GM23248 (cell line): Measurements from ENCODE around the gene PFKP. TPM values are rescaled to one million over a fixed set of nuclear protein-coding genes. Genes with fewer than 3 reads are reported as not detected.

Source experiments
- DNase-seq: peaks from one replicate; pipeline ENCODE4 v3.0.0-alpha.2; 2015
- H2AFZ ChIP-seq: fragments of 200-600 bp; sonication (generic); 2 replicates; pipeline ENCODE4 v1.6.1; 2016; ENCODE audit warnings: antibody characterized with exemption
- H3F3A ChIP-seq: fragments of 200-600 bp; sonication (generic); 2 replicates; pipeline ENCODE4 v1.6.1; 2016; ENCODE audit warnings: mild to moderate bottlenecking, antibody characterized with exemption, mixed run types; ENCODE audit not compliant: insufficient read depth
- H3K27ac ChIP-seq: fragments of 200-600 bp; sonication (generic); 2 replicates; pipeline ENCODE4 v1.5.1; 2016; ENCODE audit warnings: mild to moderate bottlenecking
- H3K27me3 ChIP-seq: fragments of 200-600 bp; sonication (generic); replicated peaks from 2 replicates; pipeline ENCODE4 v1.6.1; 2016; ENCODE audit warnings: mild to moderate bottlenecking; ENCODE audit not compliant: insufficient read depth
- H3K36me3 ChIP-seq: fragments of 200-600 bp; sonication (generic); 2 replicates; pipeline ENCODE4 v1.6.1; 2016; ENCODE audit warnings: low read depth, mild to moderate bottlenecking
- H3K4me1 ChIP-seq: fragments of 200-600 bp; sonication (generic); 2 replicates; pipeline ENCODE4 v1.6.1; 2016; ENCODE audit warnings: mild to moderate bottlenecking; ENCODE audit not compliant: insufficient read depth
- H3K4me2 ChIP-seq: fragments of 200-600 bp; sonication (generic); one replicate; pipeline ENCODE4 v1.6.1; 2016; ENCODE audit warnings: mild to moderate bottlenecking; ENCODE audit not compliant: unreplicated experiment
- H3K4me3 ChIP-seq: fragments of 200-600 bp; sonication (generic); 2 replicates; pipeline ENCODE4 v1.5.1; 2016; ENCODE audit warnings: mild to moderate bottlenecking
- H3K79me2 ChIP-seq: fragments of 200-600 bp; sonication (generic); 2 replicates; pipeline ENCODE4 v1.6.1; 2016; ENCODE audit warnings: mild to moderate bottlenecking; ENCODE audit not compliant: insufficient read depth
- H3K9ac ChIP-seq: fragments of 200-600 bp; sonication (generic); 2 replicates; pipeline ENCODE4 v1.6.1; 2016; ENCODE audit warnings: mild to moderate bottlenecking
- H3K9me2 ChIP-seq: fragments of 200-600 bp; sonication (generic); 2 replicates; pipeline ENCODE4 v1.6.1; 2016; ENCODE audit warnings: mixed run types, mild to moderate bottlenecking, moderate library complexity; ENCODE audit not compliant: insufficient read depth
- H3K9me3 ChIP-seq: fragments of 200-600 bp; sonication (generic); one replicate; pipeline ENCODE4 v1.6.1; 2017; ENCODE audit warnings: low read depth
- H4K20me1 ChIP-seq: fragments of 200-600 bp; sonication (generic); 2 replicates; pipeline ENCODE4 v1.6.0; 2016; ENCODE audit not compliant: insufficient read depth
- EZH2 ChIP-seq: fragments of 200-600 bp; sonication (generic); IDR thresholded peaks from 2 replicates; pipeline ENCODE4 v1.6.1; 2018; ENCODE audit warnings: antibody characterized with exemption, mild to moderate bottlenecking; ENCODE audit not compliant: insufficient read depth, poor library complexity, severe bottlenecking
- EZH2phosphoT487 ChIP-seq: fragments of 200-600 bp; sonication (generic); IDR thresholded peaks from 2 replicates; pipeline ENCODE4 v1.6.1; 2018; ENCODE audit warnings: antibody characterized with exemption, moderate library complexity, mild to moderate bottlenecking, low read depth; ENCODE audit not compliant: insufficient read depth
- WGBS, 2 experiments: methylation state at CpG; one replicate each; pipeline ENCODE4 v1.1.6; 2015 to 2017; ENCODE audit warnings: low lambda C conversion rate in 2 of 2, low coverage in 1 of 2; ENCODE audit errors: missing lambda C conversion rate in 2 of 2; 5-methylcytosine and 5-hydroxymethylcytosine counted together
- in situ Hi-C: fragments of 300-500 bp; cut with MboI; formaldehyde crosslinking; loops from 2 replicates; pipeline ENCODE4 v1.15.0; 2020
- polyA plus RNA-seq: library from polyadenylated mRNA; unstranded; fragments of >200 nt; fragmentation: Nextera tagmentation; extraction: Ambion mirVana; gene quantifications from 2 replicates; pipeline ENCODE4 v1.2.1, GENCODE V29; 2016
- total RNA-seq: library from RNA; depleted of rRNA; stranded (reverse); fragments of >200 nt; shearing (Covaris generic); gene quantifications from 2 replicates; pipeline ENCODE4 v1.2.3, GENCODE V29; 2014

Gene PFKP
- total and polyA plus RNA-seq, 2 experiments from 2014 or later: 133 to 159 TPM

GRCh38 chr10:3127921-3128320, 60.6 kb downstream of the PFKP start:
- no peak overlapping the region for H3K4me2 ChIP-seq
- H3K9ac ChIP-seq: no peak overlapping the region
- in situ Hi-C loops: no loop called here
- no peak overlapping the region for H3K4me3 ChIP-seq
- no peaks in the 10 kb centered on the region for H3K79me2 ChIP-seq
- no peaks in the 10 kb centered on the region for H4K20me1 ChIP-seq
- no peak overlapping the region for H2AFZ ChIP-seq
- WGBS, 2 experiments: 79% methylated on average over 10 of the region's 10 CpGs
- TF ChIP-seq EZH2 (no peak), EZH2phosphoT487 (no peak)
- no peak overlapping the region for H3K27ac ChIP-seq
- H3F3A ChIP-seq: peaks cover 15% of the 10 kb centered on the region; the same call in 1 of the 2 replicates
- no peak for DNase-seq
- H3K9me3 ChIP-seq: no peaks in the 10 kb centered on the region
- H3K27me3 ChIP-seq: no peaks in the 10 kb centered on the region
- H3K9me2 ChIP-seq: no peaks in the 10 kb centered on the region
- 0 out of 2 replicates have a peak, but pooled peaks cover 5% of the 10 kb centered on the region for H3K4me1 ChIP-seq
- H3K36me3 ChIP-seq: peaks cover 9% of the 10 kb centered on the region

DNA sequence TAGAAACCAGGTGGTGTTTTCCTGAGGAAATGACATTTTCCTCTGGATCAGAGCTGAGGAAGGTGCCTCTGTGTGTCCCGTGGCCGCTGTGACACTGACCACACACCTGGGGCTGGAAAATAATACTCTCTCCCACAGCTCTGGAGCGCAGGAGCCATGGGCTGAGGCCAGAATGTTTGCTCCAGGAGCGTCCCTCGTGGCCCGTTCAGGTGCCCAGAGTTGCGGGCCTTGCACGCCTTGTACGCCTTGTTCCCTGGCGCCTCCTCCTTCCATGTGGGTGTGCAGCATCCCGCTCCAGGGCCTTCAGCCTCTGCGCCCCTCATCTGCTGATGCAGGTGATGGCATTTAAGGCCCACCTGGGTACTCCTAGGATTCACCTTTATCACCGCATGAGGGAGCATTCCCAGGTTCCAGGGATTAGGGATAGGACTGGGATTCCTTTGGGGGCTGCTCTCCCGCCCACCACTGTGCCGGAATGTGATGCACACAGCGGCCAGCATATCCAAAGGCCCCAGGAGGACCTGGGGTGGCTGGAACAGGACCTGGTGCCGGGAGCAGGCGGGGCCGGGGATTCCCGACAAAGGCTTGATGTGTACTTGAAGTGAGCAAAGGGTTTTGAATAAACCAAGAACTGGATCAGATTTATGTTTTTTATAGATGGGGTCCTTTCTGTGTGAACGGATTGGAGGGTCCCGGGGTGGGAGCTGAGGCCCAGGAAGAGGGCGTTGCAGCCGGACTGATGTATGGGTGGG, 61.2 kb downstream of the PFKP start:
- in situ Hi-C loops: no loop called here
- no peak for DNase-seq
- H2AFZ ChIP-seq: no peak overlapping the region
- no peak overlapping the region for H3K4me3 ChIP-seq
- H3K9me2 ChIP-seq: no peaks in the 10 kb centered on the region
- no peaks in the 10 kb centered on the region for H3K79me2 ChIP-seq
- H3K27ac ChIP-seq: no peak overlapping the region
- no peaks in the 10 kb centered on the region for H3K9me3 ChIP-seq
- H3K4me2 ChIP-seq: no peak overlapping the region
- peaks cover 20% of the 10 kb centered on the region; the same call in 1 of the 2 replicates for H3F3A ChIP-seq
- no peak for TF ChIP-seq EZH2
- no peak for TF ChIP-seq EZH2phosphoT487
- H4K20me1 ChIP-seq: no peaks in the 10 kb centered on the region
- H3K9ac ChIP-seq: no peak overlapping the region
- H3K4me1 ChIP-seq: 0 out of 2 replicates have a peak, but pooled peaks cover 6% of the 10 kb centered on the region
- H3K27me3 ChIP-seq: no peaks in the 10 kb centered on the region
- H3K36me3 ChIP-seq: peaks cover 11% of the 10 kb centered on the region
- 95 to 97% methylated on average over 24 of the region's 24 CpGs for WGBS, 2 experiments

DNA sequence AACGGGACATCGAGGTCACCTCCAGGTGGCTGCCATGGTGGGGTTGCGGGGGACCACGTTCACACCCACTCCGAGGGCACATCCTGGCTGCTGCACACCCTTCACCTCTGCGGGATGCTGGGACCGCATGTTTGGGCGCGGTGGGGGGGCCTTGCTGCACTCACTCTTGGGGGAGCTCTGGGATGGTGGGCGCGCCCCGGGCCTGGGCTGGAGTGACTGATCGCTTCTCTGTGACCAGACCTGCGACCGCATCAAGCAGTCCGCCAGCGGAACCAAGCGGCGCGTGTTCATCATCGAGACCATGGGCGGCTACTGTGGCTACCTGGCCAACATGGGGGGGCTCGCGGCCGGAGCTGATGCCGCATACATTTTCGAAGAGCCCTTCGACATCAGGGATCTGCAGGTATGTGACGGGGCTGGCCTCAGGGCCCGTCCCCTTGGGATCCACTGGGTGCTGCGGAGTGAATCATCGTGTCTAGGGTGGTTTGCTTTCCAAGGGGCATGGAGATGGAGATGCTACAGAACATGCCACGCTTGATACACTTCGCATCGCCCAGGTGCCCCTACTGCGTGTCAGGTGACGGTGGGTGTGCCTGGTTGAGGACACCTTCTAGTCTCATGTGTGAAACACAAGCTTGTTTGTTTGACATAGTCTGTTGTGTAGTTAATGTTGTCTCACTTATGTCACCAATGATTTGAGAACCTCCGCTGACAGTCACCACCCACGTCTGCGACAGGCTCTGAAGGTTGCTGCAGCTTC, 62.4 kb downstream of the PFKP start:
- Histone ChIP-seq H3K4me1 (0 out of 2 replicates have a peak, but pooled peaks cover 6% of the 10 kb centered on the region), H2AFZ (no peak overlapping the region), H3K4me2 (no peak overlapping the region), H3K9me2 (no peaks in the 10 kb centered on the region), H3K4me3 (no peak overlapping the region), H3K27ac (no peak overlapping the region), H3K9ac (no peak overlapping the region), H4K20me1 (no peaks in the 10 kb centered on the region), H3K9me3 (no peaks in the 10 kb centered on the region), H3F3A (peaks cover 32% of the 10 kb centered on the region; the same call in 1 of the 2 replicates), H3K27me3 (no peaks in the 10 kb centered on the region), H3K36me3 (peaks cover 23% of the 10 kb centered on the region), H3K79me2 (no peaks in the 10 kb centered on the region)
- WGBS, 2 experiments: 96 to 97% methylated on average over 35 to 40 of the region's 40 CpGs
- in situ Hi-C loops: no loop called here
- DNase-seq: no peak
- no peak for TF ChIP-seq EZH2
- TF ChIP-seq EZH2phosphoT487: no peak

DNA sequence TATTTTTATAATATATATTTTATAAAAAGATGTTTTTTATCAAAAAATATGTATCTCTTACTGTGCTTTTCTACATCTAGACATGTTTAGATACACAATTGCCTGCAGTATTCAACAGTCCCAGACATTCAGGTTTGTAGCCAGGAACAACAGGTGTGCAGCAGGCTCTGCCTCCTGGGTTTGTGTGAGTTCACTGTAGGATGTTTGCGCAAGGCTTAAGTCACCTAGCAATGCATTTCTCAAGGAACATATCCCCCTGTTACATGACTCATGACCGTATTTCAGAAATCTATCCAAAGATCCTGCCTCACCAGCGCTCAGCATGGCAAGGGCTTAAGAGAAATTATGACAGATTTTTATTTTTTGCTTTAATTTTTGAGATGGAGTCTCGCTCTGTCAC, 63.8 kb downstream of the PFKP start:
- H3K27me3 ChIP-seq: no peaks in the 10 kb centered on the region
- in situ Hi-C loops: no loop called here
- H3K4me3 ChIP-seq: no peak overlapping the region
- H3K9ac ChIP-seq: no peak overlapping the region
- 96 to 98% methylated on average over 4 of the region's 4 CpGs for WGBS, 2 experiments
- no peaks in the 10 kb centered on the region for H3K79me2 ChIP-seq
- H3K4me1 ChIP-seq: peaks cover 6% of the 10 kb centered on the region; the same call in 1 of the 2 replicates
- TF ChIP-seq EZH2 (no peak), EZH2phosphoT487 (no peak)
- no peaks in the 10 kb centered on the region for H3K9me2 ChIP-seq
- DNase-seq: peak; percentile 30
- H3K36me3 ChIP-seq: peaks cover 36% of the 10 kb centered on the region
- H2AFZ ChIP-seq: no peak overlapping the region
- no peaks in the 10 kb centered on the region for H3K9me3 ChIP-seq
- H3F3A ChIP-seq: peaks cover 45% of the 10 kb centered on the region
- no peak overlapping the region for H3K27ac ChIP-seq
- H4K20me1 ChIP-seq: no peaks in the 10 kb centered on the region
- no peak overlapping the region for H3K4me2 ChIP-seq
